Right hindlimb (tissue), 1 donor: ENCODE results near the gene SPAG16.

Experiments
- DNase-seq: peaks from one replicate; pipeline ENCODE4 v3.0.0-alpha.2; 2018

The SPAG16 gene

DNA sequence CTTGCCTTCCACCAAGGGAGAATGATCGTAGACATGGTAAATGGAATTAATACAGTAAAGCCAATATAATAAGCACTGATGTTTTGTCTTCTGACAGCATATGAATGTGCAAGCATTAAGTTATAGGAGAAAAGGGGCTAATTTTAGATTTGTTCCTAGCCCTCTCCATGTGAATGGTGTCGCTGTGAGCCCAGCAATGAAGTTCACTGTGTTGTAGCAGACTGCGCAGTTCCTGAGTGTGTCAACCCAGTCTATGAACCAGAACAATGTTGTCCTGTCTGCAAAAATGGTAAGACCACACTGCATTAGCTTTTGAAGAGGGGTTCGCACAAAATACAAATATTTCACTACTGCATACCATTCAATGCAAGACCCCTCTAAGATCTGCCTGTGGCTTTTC, 1152.2 kb downstream of the SPAG16 start:
- no peak for DNase-seq

DNA sequence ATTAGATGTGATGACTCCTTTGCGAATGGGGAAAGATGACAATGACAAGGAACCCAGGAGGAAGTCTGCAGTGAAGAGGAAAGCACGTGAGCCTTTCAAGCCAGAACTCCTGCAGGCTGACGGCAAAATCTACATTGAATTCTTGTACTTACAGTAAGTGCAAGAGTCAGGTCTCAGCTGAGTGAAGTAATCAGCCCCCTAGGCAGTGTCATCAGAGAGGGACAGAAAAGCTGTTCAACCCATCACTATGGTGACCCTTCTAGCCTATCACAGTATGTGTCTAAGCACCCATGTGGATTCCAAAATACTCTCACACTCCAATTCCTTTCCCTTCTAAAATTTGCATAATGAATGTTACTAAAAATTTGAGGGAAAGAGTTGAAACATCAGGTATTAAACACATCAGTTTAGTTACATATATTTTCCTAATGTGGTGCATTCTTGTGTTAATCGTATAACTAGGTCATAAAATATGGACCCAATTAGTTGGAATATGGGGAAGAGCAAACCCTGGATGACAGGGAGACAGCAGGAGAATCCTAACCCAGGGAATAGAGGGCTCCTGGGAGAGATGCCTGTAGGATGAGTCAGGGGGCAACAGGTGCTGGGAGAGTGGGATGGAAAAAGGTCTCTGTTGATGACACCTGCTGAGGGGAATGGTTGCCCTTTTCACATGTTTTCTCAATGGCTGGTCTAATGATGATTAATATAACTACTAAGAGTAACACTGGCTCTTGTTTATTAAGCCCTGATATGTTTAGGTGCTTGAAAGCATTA, 1166.0 kb downstream of the SPAG16 start:
- DNase-seq: no peak

DNA sequence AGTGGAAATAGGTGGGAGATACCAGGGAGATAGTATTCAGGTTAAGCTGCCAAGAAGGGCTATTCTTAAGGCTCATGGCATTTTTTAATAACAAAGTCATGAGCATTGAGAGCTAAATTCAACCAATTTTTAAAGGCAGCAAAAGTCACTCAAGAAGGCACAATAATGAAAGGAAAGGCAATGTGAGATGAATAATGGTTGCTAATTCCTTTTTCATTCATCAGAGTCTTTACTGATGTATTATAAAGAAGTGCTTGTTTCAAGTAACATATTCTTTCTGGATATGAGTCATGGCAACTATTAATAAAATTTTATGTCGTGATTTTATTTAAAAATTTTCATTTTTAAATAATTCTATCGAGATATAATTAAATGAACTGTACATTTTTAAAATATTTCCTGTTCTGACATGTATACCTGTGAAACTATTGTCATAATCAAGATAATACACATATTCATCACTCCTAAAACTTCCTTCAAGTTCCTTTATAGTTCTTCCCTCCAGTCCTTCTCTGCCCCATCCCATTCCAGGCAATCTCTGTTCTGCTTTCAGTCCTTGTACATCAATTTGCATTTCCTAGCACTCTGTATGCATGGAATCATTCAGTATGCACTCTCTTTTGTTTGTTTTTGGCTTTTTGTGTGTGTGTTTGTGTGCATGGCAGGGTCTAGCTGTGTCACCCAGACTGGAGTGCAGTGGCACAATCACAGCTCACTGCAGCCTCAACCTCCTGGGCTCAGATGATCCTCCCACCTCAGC, 1167.4 kb downstream of the SPAG16 start:
- DNase-seq: no peak
